ENCODE data around the gene GRIA4.

The GRIA4 gene

DNA sequence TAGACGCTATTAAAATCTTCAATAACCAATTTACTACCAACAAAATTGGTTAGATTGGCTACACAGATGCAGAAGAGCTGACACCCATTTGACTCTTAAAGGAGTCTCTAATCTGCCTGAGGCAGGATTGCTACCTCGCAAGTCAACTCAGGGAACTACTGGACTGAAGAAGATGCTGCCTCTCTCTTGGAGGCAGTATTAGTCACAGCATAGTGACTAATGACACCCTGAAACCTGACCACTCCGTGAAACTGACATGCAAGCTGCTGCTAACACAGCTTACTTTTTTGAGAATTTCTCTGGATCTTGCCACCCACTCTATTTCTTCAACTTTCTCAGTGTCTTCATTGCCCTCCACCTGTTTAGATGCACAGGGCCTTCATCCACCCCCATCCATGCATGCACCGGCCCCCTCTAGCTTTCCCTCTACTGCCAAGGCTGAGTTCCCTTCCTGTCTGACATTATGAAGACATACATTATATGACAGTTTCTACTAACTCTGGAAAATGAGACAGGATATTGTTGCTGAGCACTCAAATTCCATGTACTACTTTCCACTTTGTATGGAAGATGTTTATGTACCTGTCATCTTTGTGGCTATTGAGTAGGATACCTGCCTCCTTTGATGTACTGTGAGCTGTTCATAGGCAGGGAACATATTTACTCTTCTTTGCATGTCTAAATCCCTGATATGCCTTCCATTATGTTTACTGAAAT lies 229.0 kb downstream of the GRIA4 start:
- H3K4me1 ChIP-seq (ENCODE audit: control insufficient read depth, insufficient read depth, low read length): no peaks in the 10 kb centered on the region
- no peak overlapping the region for H3K4me3 ChIP-seq (ENCODE audit: insufficient read depth, low read depth, low read length)
- H3K27ac ChIP-seq (ENCODE audit: insufficient read depth, low read depth, low read length, poor library complexity, severe bottlenecking): no peak overlapping the region
- H3K36me3 ChIP-seq (ENCODE audit: control insufficient read depth, insufficient read depth, low read length): no peaks in the 10 kb centered on the region
- H3K27me3 ChIP-seq (ENCODE audit: control insufficient read depth, insufficient read depth, low read length, poor library complexity, severe bottlenecking): no peaks in the 10 kb centered on the region
- WGBS, 2 experiments: 83 to 87% methylated on average over 4 of the region's 4 CpGs
- no peaks in the 10 kb centered on the region for H3K9me3 ChIP-seq (ENCODE audit: control insufficient read depth, low read length)

DNA sequence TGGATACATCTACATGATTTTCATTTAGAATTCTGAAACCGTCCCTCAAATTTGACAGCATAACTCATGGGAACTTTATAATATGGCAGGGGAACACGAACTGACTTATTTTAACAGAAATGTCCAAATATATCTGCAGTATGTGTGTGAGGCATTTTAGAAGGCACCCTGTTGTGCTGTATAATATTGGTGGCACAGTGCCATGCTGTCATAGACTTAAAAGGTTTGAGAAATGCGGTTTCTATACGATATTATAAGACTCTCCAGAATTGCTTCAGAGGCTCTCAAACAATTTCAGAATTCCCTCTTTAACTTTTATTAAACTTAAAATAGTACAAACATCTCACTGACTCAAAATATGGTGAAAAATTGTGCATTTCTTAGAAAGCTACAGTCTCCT lies 230.5 kb downstream of the GRIA4 start:
- Histone ChIP-seq H3K27ac (ENCODE audit: insufficient read depth, low read depth, low read length, poor library complexity, severe bottlenecking) (no peak overlapping the region), H3K36me3 (ENCODE audit: control insufficient read depth, insufficient read depth, low read length) (no peaks in the 10 kb centered on the region), H3K4me3 (ENCODE audit: insufficient read depth, low read depth, low read length) (no peak overlapping the region), H3K9me3 (ENCODE audit: control insufficient read depth, low read length) (no peaks in the 10 kb centered on the region), H3K4me1 (ENCODE audit: control insufficient read depth, insufficient read depth, low read length) (no peaks in the 10 kb centered on the region), H3K27me3 (ENCODE audit: control insufficient read depth, insufficient read depth, low read length, poor library complexity, severe bottlenecking) (no peaks in the 10 kb centered on the region)
- 95 to 100% methylated on average over 4 of the region's 4 CpGs for WGBS, 2 experiments

DNA sequence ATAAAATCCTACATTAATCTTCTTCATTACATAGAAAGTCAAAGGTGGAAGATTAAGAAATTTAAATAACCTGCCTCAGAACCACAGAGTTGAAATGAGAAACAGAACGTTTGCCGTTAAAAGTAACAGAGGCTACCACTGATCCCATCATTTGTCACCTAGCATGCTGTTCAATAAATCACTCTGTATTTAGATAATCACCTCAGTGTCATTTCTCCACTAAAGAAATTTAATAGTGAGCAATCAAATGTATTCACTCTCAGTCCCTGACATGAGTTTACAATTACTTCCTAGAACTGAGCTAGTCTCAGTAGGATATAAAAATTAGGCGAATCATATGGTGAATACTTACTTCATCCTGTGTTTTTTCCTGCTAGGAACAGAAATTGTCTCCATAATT lies 242.5 kb downstream of the GRIA4 start:
- Histone ChIP-seq H3K27me3 (ENCODE audit: control insufficient read depth, insufficient read depth, low read length, poor library complexity, severe bottlenecking) (no peaks in the 10 kb centered on the region), H3K27ac (ENCODE audit: insufficient read depth, low read depth, low read length, poor library complexity, severe bottlenecking) (no peak overlapping the region), H3K9me3 (ENCODE audit: control insufficient read depth, low read length) (no peaks in the 10 kb centered on the region), H3K36me3 (ENCODE audit: control insufficient read depth, insufficient read depth, low read length) (no peaks in the 10 kb centered on the region), H3K4me1 (ENCODE audit: control insufficient read depth, insufficient read depth, low read length) (no peaks in the 10 kb centered on the region), H3K4me3 (ENCODE audit: insufficient read depth, low read depth, low read length) (no peak overlapping the region)
- 82 to 91% methylated on average over 3 of the region's 3 CpGs for WGBS, 2 experiments

DNA sequence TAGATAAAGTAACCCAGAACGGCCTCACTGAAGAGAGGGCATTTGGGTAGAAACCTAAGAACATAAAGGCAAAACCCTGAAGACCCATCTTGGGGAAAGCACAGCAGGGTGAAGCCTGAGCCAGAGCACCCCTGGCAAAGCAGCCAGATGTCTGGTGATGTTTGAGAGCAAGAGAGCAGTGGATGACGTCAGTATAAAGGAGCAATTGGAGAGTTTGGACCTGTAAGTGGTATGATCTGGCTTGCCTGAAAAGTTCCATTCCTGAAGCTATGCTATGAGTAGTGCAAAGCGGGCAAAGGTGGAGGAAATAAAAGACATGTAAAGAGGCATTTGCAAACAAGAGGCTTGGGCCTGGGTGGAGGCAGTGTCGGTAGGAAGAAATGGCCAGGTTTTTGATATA lies 244.4 kb downstream of the GRIA4 start:
- H3K4me1 ChIP-seq (ENCODE audit: control insufficient read depth, insufficient read depth, low read length): no peaks in the 10 kb centered on the region
- H3K9me3 ChIP-seq (ENCODE audit: control insufficient read depth, low read length): no peaks in the 10 kb centered on the region
- 93 to 95% methylated on average over 4 of the region's 4 CpGs for WGBS, 2 experiments
- no peak overlapping the region for H3K4me3 ChIP-seq (ENCODE audit: insufficient read depth, low read depth, low read length)
- no peaks in the 10 kb centered on the region for H3K36me3 ChIP-seq (ENCODE audit: control insufficient read depth, insufficient read depth, low read length)
- no peaks in the 10 kb centered on the region for H3K27me3 ChIP-seq (ENCODE audit: control insufficient read depth, insufficient read depth, low read length, poor library complexity, severe bottlenecking)
- no peak overlapping the region for H3K27ac ChIP-seq (ENCODE audit: insufficient read depth, low read depth, low read length, poor library complexity, severe bottlenecking)

DNA sequence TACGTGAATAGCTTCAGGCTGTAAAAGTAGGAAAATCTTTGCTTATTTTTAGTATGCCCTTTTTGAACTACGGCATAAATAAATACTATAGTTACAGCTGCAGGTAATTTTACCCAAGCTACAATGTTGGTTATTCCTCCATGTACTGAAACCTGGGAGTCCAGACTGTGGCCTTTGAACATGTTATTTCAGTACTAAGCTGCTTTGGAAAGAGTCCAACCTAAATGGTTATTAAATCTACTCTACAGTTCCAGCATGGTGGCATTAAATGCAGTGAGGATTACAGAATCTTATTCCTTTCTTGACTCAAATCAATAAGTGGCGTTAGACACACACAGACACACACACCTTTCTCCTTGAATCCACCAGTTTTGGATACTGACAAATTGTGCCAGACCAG lies 247.1 kb downstream of the GRIA4 start:
- Histone ChIP-seq H3K36me3 (ENCODE audit: control insufficient read depth, insufficient read depth, low read length) (no peaks in the 10 kb centered on the region), H3K4me3 (ENCODE audit: insufficient read depth, low read depth, low read length) (no peak overlapping the region), H3K9me3 (ENCODE audit: control insufficient read depth, low read length) (no peaks in the 10 kb centered on the region), H3K4me1 (ENCODE audit: control insufficient read depth, insufficient read depth, low read length) (no peaks in the 10 kb centered on the region), H3K27me3 (ENCODE audit: control insufficient read depth, insufficient read depth, low read length, poor library complexity, severe bottlenecking) (no peaks in the 10 kb centered on the region), H3K27ac (ENCODE audit: insufficient read depth, low read depth, low read length, poor library complexity, severe bottlenecking) (no peak overlapping the region)
- 94 to 97% methylated on average over 3 of the region's 3 CpGs for WGBS, 2 experiments

DNA sequence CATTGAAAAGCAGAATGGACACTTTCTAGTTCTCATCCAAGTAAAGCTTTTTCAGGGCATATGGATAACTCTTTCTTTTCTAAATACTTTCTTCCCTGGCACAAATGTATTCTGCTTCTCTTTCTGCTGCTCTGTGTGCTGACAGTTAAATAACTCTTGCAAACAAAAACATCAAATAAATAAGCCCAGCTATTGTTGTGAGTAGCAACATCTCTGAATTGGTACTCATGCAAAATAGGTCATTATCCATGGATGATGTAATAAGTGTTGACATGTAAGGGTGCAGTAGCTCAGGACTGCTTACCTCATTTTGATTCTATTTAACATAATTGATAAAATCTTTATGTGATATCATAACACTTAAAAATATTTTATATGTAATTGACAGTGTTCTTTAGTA lies 247.9 kb downstream of the GRIA4 start:
- no peaks in the 10 kb centered on the region for H3K27me3 ChIP-seq (ENCODE audit: control insufficient read depth, insufficient read depth, low read length, poor library complexity, severe bottlenecking)
- H3K36me3 ChIP-seq (ENCODE audit: control insufficient read depth, insufficient read depth, low read length): no peaks in the 10 kb centered on the region
- H3K9me3 ChIP-seq (ENCODE audit: control insufficient read depth, low read length): no peaks in the 10 kb centered on the region
- no peak overlapping the region for H3K27ac ChIP-seq (ENCODE audit: insufficient read depth, low read depth, low read length, poor library complexity, severe bottlenecking)
- no peak overlapping the region for H3K4me3 ChIP-seq (ENCODE audit: insufficient read depth, low read depth, low read length)
- no peaks in the 10 kb centered on the region for H3K4me1 ChIP-seq (ENCODE audit: control insufficient read depth, insufficient read depth, low read length)

DNA sequence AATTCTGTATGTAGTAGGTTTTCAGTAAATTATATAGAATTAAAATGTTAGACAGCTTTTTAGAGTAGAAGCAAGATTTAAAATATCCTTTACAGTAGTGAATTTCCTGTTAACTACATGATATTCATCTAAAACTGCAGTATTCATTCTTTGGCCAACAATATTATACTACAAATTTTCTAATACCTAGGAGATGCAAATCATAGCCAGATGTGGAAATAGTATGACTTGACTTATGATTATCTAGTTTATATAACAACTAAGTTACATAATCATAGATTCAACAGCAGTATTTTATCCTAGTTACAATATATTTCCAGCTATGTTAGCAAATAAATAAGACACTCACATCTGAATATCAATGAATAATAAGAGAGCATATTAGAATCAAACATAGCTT lies 249.0 kb downstream of the GRIA4 start:
- no peaks in the 10 kb centered on the region for H3K36me3 ChIP-seq (ENCODE audit: control insufficient read depth, insufficient read depth, low read length)
- no peak overlapping the region for H3K27ac ChIP-seq (ENCODE audit: insufficient read depth, low read depth, low read length, poor library complexity, severe bottlenecking)
- no peaks in the 10 kb centered on the region for H3K27me3 ChIP-seq (ENCODE audit: control insufficient read depth, insufficient read depth, low read length, poor library complexity, severe bottlenecking)
- no peaks in the 10 kb centered on the region for H3K4me1 ChIP-seq (ENCODE audit: control insufficient read depth, insufficient read depth, low read length)
- no peak overlapping the region for H3K4me3 ChIP-seq (ENCODE audit: insufficient read depth, low read depth, low read length)
- no peaks in the 10 kb centered on the region for H3K9me3 ChIP-seq (ENCODE audit: control insufficient read depth, low read length)

DNA sequence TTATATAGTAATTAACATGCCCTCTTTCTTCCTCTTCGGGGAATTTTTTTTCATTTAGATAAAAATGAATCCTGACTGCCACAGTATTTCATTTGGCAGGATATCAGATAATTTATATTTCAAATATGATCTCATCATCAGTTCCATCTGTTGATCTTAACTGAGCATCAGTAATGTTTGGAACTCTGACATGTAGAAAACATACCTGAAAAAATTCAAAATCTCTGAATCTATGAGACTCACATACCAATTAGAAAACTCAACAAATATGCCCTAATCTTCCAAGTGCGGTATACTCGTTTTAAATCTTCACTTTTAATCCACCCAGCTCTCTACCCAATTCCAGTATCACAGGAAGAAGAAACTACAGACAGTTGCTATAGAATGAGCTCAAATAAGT lies 250.2 kb downstream of the GRIA4 start:
- WGBS, 2 experiments: 96 to 100% methylated on average over 2 to 3 of the region's 3 CpGs
- H3K27ac ChIP-seq (ENCODE audit: insufficient read depth, low read depth, low read length, poor library complexity, severe bottlenecking): no peak overlapping the region
- no peaks in the 10 kb centered on the region for H3K27me3 ChIP-seq (ENCODE audit: control insufficient read depth, insufficient read depth, low read length, poor library complexity, severe bottlenecking)
- no peaks in the 10 kb centered on the region for H3K4me1 ChIP-seq (ENCODE audit: control insufficient read depth, insufficient read depth, low read length)
- no peak overlapping the region for H3K4me3 ChIP-seq (ENCODE audit: insufficient read depth, low read depth, low read length)
- H3K9me3 ChIP-seq (ENCODE audit: control insufficient read depth, low read length): no peaks in the 10 kb centered on the region
- H3K36me3 ChIP-seq (ENCODE audit: control insufficient read depth, insufficient read depth, low read length): no peaks in the 10 kb centered on the region

DNA sequence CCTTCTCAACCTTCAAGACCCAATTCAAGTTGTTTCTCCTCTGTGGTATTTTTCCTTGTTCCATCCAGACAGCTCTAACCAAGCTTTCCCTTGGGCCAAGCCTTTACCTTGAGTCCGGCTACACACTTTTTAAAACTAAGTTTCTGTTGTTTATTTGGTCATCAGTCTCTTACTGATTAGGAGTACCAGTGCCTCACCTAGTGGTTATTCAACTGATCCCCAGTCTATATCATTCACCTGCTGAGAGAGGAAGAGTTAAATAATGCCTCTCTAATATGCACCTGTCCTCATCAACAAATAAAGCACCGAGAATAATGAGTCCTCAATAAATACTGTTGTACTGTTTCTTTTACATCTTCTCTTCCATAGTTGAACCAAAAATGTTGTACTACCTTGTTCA lies 251.4 kb downstream of the GRIA4 start:
- Histone ChIP-seq H3K9me3 (ENCODE audit: control insufficient read depth, low read length) (no peaks in the 10 kb centered on the region), H3K4me3 (ENCODE audit: insufficient read depth, low read depth, low read length) (no peak overlapping the region), H3K4me1 (ENCODE audit: control insufficient read depth, insufficient read depth, low read length) (no peaks in the 10 kb centered on the region), H3K36me3 (ENCODE audit: control insufficient read depth, insufficient read depth, low read length) (no peaks in the 10 kb centered on the region), H3K27ac (ENCODE audit: insufficient read depth, low read depth, low read length, poor library complexity, severe bottlenecking) (no peak overlapping the region), H3K27me3 (ENCODE audit: control insufficient read depth, insufficient read depth, low read length, poor library complexity, severe bottlenecking) (no peaks in the 10 kb centered on the region)
- 88 to 94% methylated on average over 2 of the region's 2 CpGs for WGBS, 2 experiments

DNA sequence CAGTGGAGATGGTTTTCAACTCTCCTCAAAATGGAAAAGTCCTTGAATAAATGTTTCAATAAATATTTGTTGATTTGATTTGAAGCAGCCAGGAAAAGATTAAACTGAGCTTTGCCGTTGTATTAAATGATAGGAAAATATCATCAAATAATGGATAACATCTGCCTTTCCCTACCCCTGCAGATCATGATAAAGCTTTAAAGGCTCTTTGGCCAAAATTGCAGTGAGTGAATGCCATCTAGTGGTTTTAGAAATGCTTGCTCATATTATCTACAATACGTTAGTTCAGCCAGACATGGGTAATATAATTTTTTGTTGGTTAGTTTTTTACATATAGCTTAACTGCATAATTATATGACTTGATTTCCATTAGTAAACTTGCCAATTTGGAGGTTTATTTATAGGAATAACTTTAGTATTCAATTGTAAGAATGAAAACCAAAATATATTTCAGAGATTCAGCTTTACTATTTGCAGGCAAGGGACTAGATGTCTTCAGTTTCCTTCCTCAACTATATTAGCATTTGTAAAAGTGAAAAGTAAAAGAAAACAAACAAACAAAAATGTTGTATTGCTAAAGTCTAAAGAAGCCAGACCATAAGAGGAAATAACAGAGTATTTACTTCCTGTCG lies 253.0 kb downstream of the GRIA4 start:
- WGBS, 2 experiments: 83% methylated on average over 1 of the region's 3 CpGs; no CpG with 5 or more reads in 1 of the 2 experiments
- no peak overlapping the region for H3K27ac ChIP-seq (ENCODE audit: insufficient read depth, low read depth, low read length, poor library complexity, severe bottlenecking)
- no peaks in the 10 kb centered on the region for H3K9me3 ChIP-seq (ENCODE audit: control insufficient read depth, low read length)
- H3K4me1 ChIP-seq (ENCODE audit: control insufficient read depth, insufficient read depth, low read length): no peaks in the 10 kb centered on the region
- H3K27me3 ChIP-seq (ENCODE audit: control insufficient read depth, insufficient read depth, low read length, poor library complexity, severe bottlenecking): no peaks in the 10 kb centered on the region
- H3K4me3 ChIP-seq (ENCODE audit: insufficient read depth, low read depth, low read length): no peak overlapping the region
- H3K36me3 ChIP-seq (ENCODE audit: control insufficient read depth, insufficient read depth, low read length): no peaks in the 10 kb centered on the region

Data from ectodermal cell (in vitro differentiated cells).